A549 (cell line): ENCODE results near the gene SLC9B1.

Experiments
- CBX2 ChIP-seq: fragments of 200-600 bp; sonication (generic); IDR thresholded peaks from 2 replicates; pipeline ENCODE4 v1.6.1; 2016; ENCODE audit warnings: low read depth, mild to moderate bottlenecking, borderline replicate concordance
- CBX8 ChIP-seq: fragments of 200-600 bp; sonication (generic); IDR thresholded peaks from 2 replicates; pipeline ENCODE4 v1.6.1; 2016
- CTCF ChIP-seq: fragments of >200 bp; sonication (Bioruptor Twin); formaldehyde crosslinking; IDR thresholded peaks from 3 replicates; pipeline ENCODE4 v1.5.1; 2016
- EHMT2 ChIP-seq: fragments of 200-600 bp; sonication (generic); IDR thresholded peaks from 2 replicates; pipeline ENCODE4 v1.6.1; 2016; ENCODE audit warnings: antibody characterized with exemption, low read depth, mild to moderate bottlenecking, moderate library complexity
- ESRRA ChIP-seq: fragments of 150-350 bp; IDR thresholded peaks from 2 replicates; pipeline ENCODE4 v1.6.1; 2014; ENCODE audit warnings: mild to moderate bottlenecking, low read length, borderline replicate concordance
- JUN ChIP-seq, 2 experiments: fragments of >200 bp; sonication (Bioruptor Twin); formaldehyde crosslinking; IDR thresholded peaks; 2 replicates in 1 of 2; 3 replicates in 1 of 2; pipeline ENCODE4 v1.6.1; 2016 to 2017
- POLR2A ChIP-seq: IDR thresholded peaks from 2 replicates; pipeline ENCODE4 v1.6.1; 2012; ENCODE audit warnings: mild to moderate bottlenecking, low read length
- REST ChIP-seq: fragments of 200-600 bp; sonication (generic); IDR thresholded peaks from 2 replicates; pipeline ENCODE4 v1.6.1; 2016; ENCODE audit warnings: antibody characterized with exemption, mild to moderate bottlenecking, moderate library complexity
- SMC3 ChIP-seq: fragments of >200 bp; sonication (Bioruptor Twin); formaldehyde crosslinking; IDR thresholded peaks from 3 replicates; pipeline ENCODE4 v1.6.1; 2018; ENCODE audit warnings: inconsistent platforms
- USF2 ChIP-seq: fragments of 450-650 bp; IDR thresholded peaks from 2 replicates; pipeline ENCODE4 v1.6.1; 2014; ENCODE audit warnings: antibody characterized with exemption
- ZNF302 ChIP-seq: fragments of 250-450 bp; sonication (Bioruptor Pico); IDR thresholded peaks from 2 replicates; pipeline ENCODE4 v1.9.0; 2021; ENCODE audit warnings: inconsistent platforms, mild to moderate bottlenecking, moderate library complexity

GRCh38 chr4:103012551-103012950, 7.0 kb downstream of the SLC9B1 start:
- TF ChIP-seq CTCF (no peak), JUN (IDR thresholded peaks at IDR 0.05) (no peak), POLR2A (no peak), CBX2 (no peak), ZNF302 (no peak), EHMT2 (no peak), ESRRA (no peak), REST (no peak), SMC3 (no peak), USF2 (no peak), CBX8 (no peak)
